ENCODE results near the gene FIBCD1.

- no peak for TF ChIP-seq CTCF (conservative IDR thresholded peaks at IDR 0.05; ENCODE audit: low read depth in 2 of 2)
- no peak for TF ChIP-seq EZH2phosphoT487 (IDR thresholded peaks at IDR 0.05; ENCODE audit: unreplicated experiment)
- TF ChIP-seq EZH2 (IDR thresholded peaks at IDR 0.05; ENCODE audit: low read depth, unreplicated experiment): no peak
- no peak for TF ChIP-seq ZNF114 (CRISPR knock-in tag; IDR thresholded peaks at IDR 0.05)
- TF ChIP-seq POLR2AphosphoS5 (IDR thresholded peaks at IDR 0.05; ENCODE audit: low read depth): no peak
- TF ChIP-seq STAT1 (IDR thresholded peaks at IDR 0.05; ENCODE audit: unreplicated experiment): no peak
- no peak for TF ChIP-seq JUNB (IDR thresholded peaks at IDR 0.05; ENCODE audit: unreplicated experiment)
- no peak for TF ChIP-seq REST (IDR thresholded peaks at IDR 0.05; ENCODE audit: unreplicated experiment)
- no peak for TF ChIP-seq CREB1 (CRISPR knock-in tag; IDR thresholded peaks at IDR 0.05; ENCODE audit: low read depth)
- no peak for TF ChIP-seq NANOG (IDR thresholded peaks at IDR 0.05; ENCODE audit: borderline replicate concordance)
Observed at GRCh38 chr9:130920233-130920632, 18.8 kb downstream of the FIBCD1 start.

All from GM23338 (cell line).